GM19397 (cell line): Measurements from ENCODE around the gene AKAP13.
"Not testable (repeated sequence)": the region's sequence is repeated elsewhere in the genome, so short reads cannot be mapped to it uniquely, and the experiment has no call there.

ENCODE experiments used
- ATAC-seq: cut with Tn5 transposase; IDR thresholded peaks from one replicate; pipeline ENCODE4 v1.9.1; 2021; ENCODE audit warnings: mild to moderate bottlenecking, moderate library complexity; ENCODE audit not compliant: unreplicated experiment

AKAP13 gene

DNA sequence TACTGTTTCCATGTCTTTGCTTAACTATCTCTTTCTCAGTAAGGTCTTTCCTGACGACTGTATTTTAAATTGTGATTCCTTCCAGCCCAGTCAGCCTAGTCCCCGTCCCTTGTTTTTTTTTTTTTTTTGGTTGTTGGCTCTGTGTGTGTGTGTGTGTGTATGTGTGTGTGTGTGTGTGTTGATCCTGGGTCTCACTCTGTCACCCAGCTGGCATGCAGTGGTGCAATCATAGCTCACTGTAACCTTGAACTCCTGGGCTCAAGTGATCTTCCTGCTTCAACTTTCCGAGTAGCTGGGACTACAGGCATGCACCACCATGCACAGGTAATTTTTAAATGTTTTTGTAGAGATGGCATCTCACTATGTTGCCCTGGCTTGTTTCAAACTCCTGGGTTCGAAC, 31.3 kb upstream of the AKAP13 start:
- ATAC-seq = not testable (repeated sequence)

DNA sequence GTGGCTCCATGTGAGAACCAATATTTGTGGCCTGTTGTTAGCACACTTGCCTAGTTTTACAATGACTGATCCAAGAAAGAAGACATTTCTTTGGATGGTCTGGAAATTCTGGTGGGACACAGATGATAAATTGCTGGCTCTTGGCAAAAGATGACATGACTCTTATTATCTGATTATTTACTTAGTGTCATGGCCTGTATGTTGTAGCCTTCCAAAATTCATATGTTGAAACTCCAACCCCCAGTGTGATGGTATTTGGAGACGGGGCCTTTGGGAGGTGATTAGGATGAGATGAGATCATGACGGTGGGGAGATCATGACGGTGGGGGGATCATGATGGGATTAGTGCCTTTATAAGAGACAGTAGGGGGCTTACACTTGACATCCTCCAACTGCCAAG, 30.0 kb upstream of the AKAP13 start:
- no peak for ATAC-seq

DNA sequence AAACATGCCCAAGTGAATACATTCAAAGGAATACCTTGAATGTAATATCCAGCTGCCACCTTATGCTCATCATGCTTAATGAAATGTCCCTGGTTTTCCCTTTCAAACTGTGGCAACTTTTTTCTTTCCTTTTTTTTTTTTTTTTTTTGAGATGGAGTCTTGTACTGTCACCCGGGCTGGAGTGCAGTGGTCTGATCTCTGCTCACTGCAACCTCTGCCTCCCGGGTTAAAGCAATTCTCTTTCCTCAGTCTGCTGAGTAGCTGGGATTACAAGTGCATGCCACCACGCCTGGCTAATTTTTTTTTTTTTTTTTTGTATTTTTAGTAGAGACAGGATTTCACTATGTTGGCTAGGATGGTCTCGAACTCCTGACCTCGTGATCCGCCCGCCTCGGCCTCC, 28.9 kb upstream of the AKAP13 start:
- ATAC-seq = not testable (repeated sequence)

DNA sequence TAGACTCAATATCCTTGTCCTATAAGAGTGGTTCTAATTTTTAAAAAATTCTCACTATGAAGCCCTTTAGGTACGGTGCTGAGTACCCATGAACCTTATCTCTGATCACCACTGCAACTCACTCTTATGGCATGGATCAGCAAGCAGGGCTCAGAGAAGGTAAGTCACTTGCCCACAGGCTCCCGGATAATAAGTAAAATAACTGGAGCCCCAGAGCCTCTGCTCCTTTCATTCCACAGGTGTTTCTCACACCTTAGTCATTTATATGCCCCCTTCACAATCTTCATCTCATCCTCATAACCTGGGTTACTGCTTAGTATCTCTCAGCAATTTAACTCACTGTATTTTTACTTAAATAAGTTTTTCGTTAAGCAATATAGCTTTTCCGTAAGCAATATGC, 28.4 kb upstream of the AKAP13 start:
- ATAC-seq = no peak

DNA sequence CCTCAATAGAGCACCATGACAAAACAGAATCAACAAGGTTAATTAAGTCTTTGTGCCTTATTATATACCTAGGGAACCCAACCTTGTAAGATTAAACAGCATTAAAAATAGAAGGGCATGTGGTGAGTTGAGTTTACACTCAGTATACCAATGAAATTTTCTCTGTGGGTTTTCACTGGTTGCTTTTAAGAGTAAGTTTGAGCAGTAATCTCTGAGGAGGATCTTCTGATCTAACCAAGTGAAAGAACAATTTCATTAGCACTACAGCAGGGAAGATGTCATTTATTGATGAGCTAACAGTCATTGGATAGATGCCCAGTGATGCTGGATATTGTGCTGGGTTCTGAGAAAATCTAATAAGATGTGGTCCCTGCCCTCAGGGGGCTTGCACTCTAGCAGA, 26.9 kb upstream of the AKAP13 start:
- ATAC-seq = no peak

DNA sequence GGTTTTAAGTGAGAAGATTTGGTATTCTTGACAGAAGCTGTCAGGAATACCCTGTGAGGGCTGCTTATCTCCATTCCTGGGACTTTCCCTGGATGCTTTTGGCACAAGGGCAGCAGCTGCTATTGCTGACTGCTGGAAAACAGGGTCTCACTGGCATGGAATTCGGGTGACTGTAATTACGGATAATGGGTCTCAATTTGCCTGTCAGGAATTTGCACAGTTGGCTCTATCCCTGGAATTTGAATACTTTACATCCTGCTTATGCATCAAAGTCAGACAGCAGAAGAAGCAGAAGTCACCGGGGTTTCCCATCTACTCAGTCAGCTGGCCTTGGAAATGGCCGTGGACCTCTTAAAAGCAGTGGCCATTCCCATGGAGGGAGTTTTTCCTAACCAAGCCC, 25.9 kb upstream of the AKAP13 start:
- ATAC-seq = no peak

DNA sequence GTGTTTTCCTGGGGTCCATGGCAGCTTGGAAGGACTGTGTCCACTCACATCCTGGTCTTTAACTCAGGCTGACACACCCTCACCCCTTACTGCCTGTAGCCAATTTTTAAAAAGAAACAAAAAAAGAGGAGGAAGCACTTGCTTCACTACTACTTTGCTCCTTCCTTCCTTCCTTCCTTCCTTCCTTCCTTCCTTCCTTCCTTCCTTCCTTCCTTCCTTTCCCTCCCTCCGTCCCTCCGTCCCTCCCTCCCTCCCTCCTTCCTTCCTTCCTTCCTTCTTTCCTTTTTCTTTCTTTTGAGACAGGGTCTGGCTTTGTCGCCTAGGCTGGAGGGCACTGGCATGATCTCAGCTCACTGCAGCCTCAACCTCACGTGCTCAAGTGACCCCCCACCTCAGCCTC, 25.5 kb upstream of the AKAP13 start:
- no peak for ATAC-seq

DNA sequence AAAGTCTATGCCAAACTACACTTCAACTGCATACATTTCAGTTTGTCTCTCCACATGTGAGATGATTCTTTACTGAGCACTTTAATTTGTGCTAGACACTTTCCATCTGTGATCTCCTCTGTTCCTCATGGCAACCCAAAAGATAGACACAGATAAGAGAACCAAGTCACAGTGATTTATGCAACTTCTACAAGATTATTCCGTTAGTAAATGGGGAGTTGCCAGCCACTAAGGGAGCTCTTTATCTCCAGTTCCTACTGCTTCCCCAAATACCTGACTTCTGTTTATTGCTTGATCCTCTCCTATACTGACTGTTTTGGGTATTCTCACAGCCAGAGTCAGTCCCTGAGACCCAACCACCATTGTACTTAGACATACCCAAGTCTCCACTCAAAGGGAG, 24.1 kb upstream of the AKAP13 start:
- ATAC-seq = no peak

DNA sequence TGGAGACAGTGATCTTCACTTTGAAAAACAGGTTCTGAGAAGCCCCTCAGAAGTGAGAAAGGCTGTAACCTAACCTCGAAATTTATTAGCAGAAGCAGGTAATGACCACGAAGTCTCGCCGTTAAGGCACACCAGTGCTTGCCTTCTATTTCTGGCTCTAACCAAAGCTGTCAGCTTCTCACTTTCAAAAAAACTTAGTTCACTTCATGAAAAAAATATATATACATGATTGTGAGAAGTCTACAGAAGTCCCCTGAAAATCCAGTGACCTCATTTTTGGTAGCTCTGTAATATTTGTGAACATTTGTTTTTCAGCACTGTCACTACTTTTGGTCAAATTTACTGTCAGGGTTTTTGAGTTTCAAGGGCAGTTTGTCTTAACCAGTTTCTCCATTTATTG, 19.1 kb upstream of the AKAP13 start:
- ATAC-seq = peak; percentile 63

DNA sequence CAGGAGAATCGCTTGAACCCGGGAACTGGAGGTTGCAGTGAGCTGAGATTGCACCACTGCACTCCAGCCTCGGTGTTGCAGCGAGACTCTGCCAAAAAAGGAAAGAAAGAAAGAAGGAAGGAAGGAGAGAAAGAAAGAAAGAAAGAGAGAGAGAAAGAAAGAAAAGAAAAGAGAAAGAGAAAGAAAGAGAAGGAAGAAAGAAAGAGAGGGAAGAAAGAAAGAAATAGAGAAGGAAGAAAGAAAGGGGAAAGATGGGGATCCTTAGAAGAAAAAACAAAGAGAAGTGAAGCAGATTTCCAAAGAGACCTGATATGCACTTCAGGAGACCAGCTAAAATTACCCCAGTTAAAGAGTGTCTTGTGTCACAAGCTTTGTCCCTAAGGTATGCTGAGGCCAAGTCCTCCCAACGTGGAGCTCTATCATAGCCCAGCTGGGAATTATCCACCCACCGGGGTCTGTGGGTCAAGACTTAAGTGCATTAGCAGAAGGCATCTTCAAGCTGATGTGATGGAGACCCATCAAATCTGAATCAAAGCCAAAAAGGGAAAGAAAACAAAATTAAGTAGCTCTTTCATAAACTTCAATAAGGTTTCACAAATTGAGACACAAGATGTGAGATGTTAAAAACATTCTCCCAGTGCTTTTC, 17.8 kb upstream of the AKAP13 start:
- ATAC-seq = no peak

DNA sequence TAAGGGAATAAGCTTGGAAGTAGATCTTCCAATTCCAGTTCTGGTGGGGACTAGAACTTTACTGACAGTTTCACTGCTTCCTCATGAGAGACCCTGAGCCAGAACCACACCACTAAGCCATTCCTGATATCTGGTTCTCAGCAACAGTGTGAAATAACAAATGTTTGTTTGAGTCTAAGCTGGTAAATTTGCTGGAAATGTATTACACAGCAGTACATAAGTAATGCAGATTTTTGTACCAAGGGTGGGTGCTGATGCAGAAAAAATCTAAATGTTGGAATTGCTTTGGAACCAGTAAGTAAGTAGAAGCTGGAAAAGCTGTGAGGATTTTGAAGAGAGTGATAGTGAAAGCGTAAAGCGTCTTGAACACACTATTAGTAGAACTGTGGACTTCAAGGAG, 14.4 kb upstream of the AKAP13 start:
- ATAC-seq = no peak

DNA sequence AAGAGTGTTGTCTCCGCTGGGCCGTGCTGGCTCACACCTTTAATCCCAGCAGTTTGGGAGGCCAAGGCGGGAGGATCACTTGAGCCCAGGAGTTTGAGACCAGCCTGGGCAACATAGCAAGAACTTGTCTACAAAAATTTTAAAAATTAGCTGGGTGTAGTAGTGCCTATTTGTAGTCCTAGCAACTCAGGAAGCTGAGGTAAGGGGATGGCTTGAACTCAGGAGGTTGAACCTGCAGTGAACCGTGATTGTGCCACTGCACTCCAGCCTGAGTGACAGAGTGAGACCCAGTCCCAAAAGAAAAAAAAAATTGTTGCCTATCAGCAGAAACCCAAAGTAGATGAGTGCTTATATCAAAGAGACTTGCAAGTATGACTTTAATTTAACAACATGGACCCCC, 12.7 kb upstream of the AKAP13 start:
- no peak for ATAC-seq

DNA sequence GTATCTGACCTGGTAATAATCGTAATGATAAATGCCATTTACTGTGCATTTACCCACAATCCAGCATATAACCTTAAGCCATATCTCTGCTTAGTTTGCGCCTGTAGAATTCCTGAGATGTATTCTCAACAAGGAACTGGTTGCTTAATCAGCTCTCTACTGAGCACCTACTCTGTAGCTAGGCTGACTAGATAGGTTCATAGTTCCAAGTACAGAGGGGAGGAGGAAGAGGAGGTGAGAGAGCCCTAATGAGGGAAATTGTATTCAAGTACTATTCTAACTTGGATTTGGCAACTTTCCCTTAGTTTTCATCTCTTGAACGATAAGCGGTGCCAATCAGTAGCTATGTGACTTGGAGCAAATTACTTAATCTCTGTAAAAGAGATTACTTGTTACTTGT, 5.6 kb upstream of the AKAP13 start:
- ATAC-seq = no peak

DNA sequence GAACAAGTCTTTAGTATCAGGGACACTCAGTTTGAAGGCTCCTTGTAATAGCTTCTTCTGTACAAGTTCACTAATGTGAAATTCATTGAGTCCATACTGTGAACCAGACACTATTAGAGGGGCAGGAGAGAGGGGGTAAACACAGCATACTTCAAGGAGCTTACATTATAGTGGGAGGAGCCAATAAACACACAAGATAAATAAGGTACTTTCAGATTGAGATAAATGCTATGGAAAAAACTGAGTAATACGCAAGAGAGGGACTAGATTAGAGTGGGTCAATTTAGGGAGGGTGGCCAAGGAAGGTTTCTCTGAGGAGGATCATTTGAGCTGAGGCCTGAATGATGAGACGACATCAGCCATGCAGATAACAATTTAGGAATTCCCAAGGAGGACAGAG, 3.1 kb upstream of the AKAP13 start:
- no peak for ATAC-seq

DNA sequence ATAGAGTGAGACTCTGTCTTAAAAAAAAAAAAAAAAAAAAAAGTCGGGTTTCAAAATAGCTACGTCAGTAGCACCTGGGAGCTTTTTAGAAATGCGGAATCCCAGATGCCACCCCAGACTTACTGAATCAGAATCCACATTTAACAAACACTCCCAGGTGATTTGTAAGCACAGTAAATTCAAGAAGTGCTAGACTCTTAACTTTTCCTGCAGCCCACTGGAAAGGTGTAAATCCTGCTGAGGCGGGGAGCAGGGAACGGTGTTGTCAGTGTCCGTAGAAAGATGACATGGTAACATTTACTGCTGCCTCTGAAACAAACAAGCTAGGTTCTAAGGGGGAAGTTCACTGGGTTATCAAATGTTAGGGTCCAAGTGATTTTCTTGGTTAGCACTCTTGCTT, 2.4 kb upstream of the AKAP13 start:
- ATAC-seq = no peak

DNA sequence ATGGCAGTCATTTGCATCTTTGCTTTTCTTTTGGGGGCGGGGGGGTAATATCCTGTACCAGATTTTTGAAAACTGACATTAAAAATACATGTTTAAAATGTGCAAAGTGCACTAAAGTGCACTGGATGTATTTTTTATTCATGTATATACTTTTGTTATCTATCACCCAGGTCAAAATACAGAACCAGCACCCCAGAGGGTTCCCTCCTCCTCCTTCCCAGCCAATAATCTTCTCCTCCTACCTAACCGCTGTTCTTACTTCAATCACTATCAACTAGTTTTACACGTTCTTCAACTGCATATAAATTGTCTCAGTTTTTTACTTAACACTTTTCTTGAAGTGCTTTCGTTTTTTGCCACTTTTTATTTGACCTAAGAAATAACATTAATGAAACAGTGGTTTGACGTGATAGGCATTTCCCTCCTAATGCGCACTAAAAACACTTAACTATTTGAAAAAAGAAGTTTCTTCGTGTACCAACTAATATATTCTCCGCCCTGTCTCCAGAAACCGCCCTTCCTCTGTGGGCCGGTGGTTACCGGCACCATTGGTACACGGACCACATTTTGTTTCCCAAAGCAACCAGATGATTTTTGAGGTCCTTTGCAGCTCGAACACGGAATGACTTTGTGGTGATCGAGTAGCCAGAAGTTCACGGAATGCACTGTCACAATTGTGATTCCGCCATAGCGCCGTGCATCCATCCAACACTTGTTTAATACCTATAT, 836 bp upstream of the AKAP13 start:
- no peak for ATAC-seq

DNA sequence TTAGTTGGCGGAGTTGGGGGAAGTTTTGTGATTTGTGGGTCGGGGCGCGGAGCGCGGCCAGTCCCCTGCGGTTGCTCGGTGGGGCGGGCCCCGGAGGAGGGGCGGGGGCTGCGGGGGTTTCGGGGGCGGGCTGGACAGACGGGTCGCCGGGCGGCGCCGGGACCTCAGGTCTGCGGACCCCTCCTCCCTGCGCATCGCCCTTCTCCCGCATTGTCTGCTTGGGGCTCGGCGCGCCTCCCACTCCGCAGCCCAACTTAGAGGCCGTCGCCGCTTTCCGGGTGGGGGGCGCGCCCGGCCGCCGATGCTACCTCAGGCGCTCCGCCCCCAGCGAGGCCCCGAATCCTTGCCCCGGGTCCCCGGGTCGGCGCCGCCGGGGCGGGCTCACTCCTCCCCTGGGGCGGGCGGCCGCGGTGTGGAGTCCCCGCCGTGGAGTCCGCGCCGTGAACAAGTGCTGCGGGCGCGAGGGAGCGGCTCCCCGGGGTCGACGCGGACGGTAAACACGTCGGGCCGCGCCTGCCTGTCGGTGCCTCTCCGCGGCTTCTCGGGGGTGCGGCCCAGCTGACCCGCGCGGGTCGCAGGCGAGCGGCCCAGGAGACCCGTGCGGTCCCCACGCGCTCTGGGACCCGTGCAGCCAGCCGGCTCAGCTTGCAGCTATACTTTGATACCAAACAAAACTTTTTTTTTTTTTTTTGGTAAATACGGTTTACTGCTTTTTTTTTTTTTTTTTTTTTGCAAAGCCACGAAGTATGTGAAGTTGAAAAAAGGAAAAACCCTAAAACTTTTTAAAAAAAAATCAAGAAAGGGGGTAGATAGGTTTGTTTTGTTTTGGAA, 624 bp downstream of the AKAP13 start:
- peak; percentile 38 for ATAC-seq

DNA sequence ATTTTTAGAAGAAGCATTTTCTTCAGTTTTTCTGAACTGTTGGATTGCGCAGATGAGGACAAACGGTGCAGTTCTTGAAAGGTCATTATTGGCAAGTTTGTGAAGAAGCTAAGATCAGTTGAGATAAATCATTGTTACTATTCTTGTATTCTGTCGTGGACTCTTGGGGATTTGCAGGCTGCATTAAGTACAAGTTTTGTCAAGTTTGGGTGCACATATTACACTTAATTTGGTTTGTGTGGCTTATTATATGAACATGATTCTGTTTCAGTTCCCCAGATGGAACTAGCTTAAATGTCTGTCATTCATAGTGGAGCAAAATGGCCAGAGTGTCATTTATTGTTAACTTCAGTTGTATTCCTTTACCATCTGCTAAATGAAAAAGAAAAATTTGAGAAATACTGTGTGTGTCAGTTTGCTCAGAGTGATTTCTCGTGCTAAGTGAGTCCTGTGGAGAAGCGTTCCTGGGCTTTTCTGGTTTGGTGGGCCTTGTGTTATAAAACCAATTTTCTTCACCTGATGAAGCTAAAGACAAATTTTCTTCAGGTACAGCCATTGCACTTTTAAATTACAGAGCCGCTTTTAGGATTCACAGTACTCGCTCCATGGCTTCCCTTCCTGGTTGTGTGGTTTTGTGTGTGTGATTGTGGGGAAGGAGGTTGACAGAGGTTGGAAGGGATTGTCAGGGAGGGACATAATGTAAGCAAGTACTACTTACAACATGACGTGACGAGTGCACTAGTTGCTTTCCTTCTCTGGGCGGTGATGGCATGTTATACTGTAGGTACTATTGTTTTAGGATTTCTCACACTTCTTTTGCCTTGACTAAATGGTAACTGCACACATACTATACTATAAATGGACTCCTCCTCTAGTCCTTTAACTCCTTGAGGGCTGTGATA, 1.7 kb downstream of the AKAP13 start:
- ATAC-seq = no peak

DNA sequence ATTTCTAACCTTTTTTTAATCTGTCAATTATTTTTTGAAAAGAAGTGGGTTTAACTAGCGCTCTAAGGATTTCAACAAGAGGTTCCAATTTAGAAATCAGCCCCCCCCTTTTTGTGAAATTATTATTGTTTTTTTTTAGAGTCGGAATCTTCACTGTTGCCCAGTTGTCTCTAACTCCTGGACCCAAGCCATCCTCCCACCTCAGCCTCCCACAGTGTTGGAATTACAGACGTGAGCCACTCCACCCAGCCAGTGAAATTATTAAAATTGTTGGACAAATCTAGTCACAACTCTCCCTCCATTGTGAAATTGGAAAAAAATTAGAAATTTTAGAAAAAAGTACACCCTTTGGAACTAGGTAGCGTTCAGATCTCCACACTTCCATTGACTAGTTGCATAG, 2.5 kb downstream of the AKAP13 start:
- ATAC-seq = no peak

DNA sequence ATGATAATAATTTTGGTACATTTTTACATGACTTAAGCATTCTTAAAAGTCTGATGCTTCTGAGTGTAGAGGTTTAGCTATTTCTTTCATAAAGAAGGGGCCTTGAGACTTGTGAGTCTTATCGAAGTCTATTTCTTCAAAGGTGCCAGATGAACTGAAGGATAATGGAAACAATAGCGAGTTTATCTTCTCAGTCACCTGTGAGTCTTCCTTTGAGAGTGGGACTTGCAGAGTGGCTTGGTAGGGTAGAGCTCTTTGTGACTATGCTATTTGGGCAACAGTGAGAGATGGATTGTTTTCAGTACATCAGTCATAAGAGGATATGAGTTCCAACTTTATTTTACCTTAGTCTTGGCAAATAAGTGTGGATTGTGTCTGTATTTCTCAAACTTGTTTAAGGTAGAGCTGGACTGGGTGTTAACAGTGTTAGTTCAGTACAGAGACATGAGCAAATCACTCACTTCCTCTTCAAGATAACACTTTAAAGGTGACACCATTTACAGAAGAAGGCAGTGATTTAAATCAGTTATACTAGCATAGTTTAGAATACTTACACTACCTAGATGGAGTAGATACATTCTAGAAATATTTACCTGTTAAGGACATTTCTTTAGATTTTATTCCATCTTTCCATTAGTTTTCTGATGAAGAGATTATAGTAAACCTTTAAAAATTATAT, 3.2 kb downstream of the AKAP13 start:
- ATAC-seq = no peak
